COLO668 (cell line): Measurements from ENCODE around the gene BPIFA1.

Source experiments
- DNase-seq: peaks from one replicate; lab custom pipeline; 2025; ENCODE audit not compliant: unreplicated experiment; lab: John Stamatoyannopoulos, UW

BPIFA1 gene

GRCh38 chr20:33239979-33240736 lies 4.4 kb downstream of the BPIFA1 start:
- no peak for DNase-seq

DNA sequence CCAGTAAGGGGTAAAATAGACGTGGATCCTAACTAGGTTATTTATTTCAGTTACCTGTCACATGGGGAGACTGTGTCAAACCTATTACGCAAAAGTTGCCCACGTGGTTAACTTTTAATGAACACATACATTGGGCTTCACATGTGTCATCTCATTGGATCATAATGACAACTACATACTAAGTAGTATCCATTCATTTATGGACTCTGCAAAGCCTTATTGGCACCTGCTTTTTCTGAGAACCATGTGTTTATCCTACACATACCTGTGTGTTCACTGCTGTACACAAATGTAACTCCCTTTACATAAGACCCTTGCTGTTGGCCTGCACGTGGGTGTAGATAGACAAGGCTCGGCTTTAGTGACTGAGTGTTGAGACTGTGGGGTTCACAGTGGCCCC lies 5.1 kb downstream of the BPIFA1 start:
- DNase-seq: no peak

- DNase-seq: no peak
Observed at GRCh38 chr20:33242319-33243100, 6.7 kb downstream of the BPIFA1 start.

DNA sequence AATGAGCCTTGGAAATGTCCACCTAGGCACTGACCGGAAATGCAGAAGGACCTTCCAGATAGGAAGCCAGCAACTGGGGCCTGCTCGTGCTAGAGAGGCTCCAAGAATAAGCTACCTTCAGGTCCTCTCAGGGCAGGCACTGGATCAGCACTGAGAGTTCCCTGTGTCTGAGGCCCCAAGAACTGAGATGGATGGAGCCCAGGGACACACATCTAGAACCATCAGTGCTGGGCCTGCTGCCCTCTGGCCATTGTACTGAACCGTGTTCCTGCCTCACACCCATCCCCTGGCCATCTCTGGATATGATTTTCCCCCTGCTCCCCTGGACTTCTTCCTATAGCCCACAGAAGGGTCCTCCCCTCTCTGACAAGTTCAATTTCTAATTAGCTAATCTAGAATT lies 10.3 kb downstream of the BPIFA1 start:
- no peak for DNase-seq

DNA sequence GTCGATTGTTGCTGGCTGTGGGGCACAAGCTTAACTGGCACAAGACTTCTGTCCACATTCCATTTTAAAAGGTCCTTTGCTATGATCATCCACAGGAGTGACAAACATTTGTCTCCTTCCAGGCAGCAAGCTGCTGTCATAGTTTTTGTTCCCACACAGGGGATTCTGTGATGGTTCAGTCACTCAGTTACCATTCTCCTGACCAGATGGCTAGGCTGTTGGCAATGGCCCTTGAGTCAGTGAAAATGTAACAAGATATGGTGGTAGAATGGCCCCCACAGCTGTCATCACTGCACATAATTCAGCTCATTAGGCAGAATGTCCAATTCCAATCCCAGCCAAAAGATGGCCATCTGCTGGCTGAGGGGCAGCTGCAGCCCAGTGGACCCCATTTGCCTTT lies 13.7 kb downstream of the BPIFA1 start:
- DNase-seq: no peak

DNA sequence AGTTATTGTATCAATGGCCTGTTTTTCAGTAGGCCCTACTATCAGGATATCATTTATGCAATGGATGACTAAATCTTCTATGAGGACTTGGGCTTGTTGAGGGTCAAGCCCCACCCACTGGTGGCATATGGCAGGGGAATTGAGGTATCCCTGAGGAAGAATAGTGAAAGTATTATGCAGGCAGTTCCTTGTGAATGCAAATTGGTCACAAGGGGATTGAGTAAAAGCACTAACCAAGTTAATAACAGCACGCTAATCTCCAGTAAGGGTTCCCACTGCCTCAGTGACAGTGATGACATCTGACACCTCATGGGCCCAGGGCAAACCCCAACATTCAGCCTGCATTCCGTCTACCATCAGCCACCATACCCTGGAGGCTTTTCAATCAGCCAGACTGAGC lies 14.9 kb downstream of the BPIFA1 start:
- DNase-seq: no peak

DNA sequence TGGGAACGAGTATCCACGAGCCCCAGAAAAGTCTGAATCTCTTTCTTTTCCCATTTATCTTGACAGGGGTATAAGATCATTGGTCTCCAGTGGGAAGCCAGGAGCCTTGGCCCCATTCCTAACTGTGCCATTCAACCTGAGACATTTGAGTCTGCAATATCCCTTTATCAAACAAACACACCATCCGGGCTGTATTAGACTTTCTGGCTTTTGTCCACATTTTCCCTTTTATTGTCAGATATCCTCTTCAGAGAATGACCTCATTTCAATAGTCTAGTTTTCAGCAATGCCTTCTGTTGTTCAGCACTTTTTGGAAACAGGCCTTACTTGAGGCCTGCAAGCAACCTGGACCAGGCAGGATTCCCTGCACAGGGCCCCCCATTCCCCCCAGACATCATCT lies 15.7 kb downstream of the BPIFA1 start:
- no peak for DNase-seq

GRCh38 chr20:33252460-33252859 lies 16.7 kb downstream of the BPIFA1 start:
- no peak for DNase-seq

DNA sequence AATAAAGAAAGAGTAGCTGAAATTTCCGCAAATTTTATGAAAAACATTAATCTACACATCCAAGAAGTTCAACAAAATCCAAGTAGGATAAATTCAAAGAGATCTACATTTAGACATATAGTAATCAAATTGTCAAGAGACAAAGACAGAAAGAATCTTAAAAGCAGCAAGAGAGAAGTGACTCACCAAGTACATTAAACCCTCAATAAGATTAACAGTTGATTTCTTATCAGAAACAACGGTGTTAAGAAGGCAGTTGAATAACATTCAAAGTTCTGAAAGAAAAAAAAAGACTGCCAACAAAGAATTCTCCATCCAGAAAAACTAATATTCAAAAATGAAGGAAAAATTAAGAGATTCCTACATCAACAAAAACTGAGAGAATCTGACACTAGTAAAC lies 19.2 kb downstream of the BPIFA1 start:
- DNase-seq: no peak

GRCh38 chr20:33257237-33257636 lies 21.4 kb downstream of the BPIFA1 start:
- DNase-seq: no peak

- DNase-seq: no peak
Observed at GRCh38 chr20:33259371-33259770, 23.6 kb downstream of the BPIFA1 start.

DNA sequence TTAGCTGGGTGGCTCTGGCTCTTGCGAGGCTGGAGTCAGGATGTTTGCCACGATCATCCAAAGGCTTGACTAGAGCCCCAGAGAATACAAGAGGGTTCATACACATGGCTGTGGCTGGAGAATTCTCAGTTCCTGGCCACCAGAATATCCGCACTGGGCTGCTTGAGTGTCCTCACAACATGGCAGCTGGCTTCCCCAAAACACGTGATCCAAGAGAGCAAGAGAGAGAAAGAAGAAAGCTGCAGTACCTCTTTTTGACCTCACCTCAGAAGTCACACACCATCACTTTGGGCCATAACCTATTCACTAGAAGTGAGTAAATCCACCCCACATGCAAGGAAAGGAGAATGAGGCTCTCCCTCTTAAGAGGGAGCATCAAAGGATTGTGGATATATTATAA lies 25.7 kb downstream of the BPIFA1 start:
- DNase-seq: no peak

DNA sequence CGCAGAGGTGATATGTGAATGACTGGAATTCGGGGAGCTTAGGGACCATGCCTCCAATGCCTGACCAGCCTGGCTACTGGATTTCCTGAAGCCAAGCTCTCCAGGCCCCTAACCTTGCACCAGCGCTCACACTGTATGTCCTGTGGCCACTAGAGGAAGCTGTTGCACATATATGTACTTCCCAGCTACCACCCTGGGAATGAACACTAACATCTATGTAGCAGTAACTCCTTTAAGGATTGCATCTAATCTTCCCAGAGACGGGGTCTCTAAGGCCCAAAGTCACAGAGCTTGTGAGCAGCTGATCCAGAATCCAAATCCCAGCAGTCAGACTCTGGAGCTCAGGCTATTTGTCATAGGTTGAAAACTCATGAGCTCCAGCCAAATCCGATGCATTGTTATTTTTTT lies 26.9 kb downstream of the BPIFA1 start:
- DNase-seq: peak; percentile 48

- DNase-seq: no peak
Observed at GRCh38 chr20:33263784-33264183, 28.0 kb downstream of the BPIFA1 start.

GRCh38 chr20:33267701-33268100 lies 31.9 kb downstream of the BPIFA1 start:
- DNase-seq: no peak

GRCh38 chr20:33272155-33272873 lies 36.5 kb downstream of the BPIFA1 start:
- no peak for DNase-seq

DNA sequence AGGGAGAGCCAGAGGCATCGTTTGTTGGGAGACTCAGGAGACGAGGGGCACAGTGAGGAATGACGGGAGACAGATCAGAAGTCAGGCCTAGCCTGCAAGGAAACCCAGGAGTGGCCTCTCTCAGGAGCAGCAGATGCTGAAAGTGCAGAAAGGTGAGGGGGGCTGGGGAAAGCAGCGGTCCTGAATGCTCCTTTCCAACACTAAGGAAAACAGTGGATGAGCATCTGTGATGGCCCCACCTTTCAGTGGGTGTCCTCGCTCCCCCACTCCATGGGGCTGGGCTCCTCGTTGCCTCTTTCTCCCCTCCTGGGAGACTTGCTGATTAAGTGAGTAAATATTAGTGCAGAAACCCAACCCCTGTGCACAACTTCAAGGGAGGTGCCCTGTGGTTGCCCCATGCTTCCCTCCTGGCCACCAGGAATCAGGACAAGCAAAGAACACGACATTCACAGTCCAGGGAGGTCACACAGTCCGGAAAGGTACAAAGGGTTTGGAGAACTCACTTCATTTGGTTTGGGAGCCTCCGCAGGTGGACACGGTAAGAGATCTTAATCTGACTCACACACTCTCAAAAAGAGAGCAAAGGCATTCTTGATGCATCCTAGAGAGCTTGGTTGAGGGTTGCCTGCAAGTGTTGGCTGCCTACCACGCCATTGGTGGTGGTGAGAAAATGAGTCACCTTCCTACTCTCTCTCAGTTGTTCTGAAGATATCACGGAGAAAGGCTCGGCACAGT lies 37.5 kb downstream of the BPIFA1 start:
- no peak for DNase-seq

DNA sequence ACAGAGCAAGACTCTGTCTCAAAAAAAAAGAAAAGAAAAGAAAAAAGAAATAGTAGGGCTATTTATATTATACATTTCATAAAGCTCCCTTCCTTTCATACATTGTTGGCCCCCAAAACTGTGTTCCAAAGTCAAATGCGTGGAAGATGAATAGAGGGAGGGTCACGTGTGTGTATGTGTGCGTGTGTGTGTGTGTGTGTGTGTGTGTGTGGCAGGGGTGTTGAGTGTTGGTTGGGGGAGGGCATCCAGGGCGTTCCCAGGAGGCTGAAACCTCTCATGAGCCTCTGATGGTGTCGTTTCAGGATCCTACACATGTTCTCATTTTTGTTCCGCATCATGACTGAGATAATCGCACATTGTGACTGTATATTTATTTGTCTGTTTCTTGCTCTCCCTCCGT lies 39.4 kb downstream of the BPIFA1 start:
- no peak for DNase-seq

- DNase-seq: no peak
Observed at GRCh38 chr20:33275871-33276270, 40.1 kb downstream of the BPIFA1 start.

DNA sequence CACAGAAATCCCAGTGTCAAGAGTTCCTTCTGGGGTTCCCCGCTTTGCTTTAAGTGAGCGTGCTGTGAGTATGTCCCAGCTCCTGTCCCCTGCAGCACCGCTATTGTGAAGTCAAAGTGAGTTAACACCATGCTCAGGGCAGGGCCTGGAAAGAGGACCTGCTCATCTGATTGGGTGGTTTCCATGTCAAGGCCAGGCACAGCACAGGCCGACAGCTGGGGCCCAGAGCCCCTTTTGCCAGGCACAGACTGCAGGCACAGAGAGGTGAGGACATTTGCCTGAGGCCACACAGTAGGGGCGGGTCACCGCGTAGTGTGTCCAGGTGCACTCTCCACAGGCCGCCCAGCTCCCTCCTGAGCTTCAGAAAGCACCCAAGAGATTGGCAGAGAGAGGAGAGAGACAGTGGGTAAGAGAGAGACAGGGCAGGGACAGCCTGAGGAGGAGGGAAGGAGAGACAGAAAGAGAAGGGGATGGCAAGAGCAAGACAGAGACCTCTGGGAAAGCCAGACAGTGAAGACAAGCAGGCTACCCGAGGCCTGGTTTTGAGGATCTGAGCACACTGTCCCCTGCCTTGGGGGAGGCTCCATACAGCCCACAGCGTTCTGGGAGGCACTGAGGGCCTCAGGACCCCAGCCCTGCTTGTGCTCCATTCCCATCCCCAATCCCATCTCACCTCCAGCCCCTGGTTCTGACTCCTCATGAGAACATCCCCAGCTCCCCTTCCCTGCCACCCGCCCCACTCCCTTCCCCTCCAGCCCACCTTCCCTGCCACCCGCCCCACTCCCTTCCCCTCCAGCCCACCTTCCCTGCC lies 40.7 kb downstream of the BPIFA1 start:
- DNase-seq: no peak
